ENCODE measurements around the gene GRK3. TPM values are rescaled to one million over a fixed set of nuclear protein-coding genes. Genes with fewer than 3 reads are reported as not detected.
"Not testable (repeated sequence)": the region's sequence is repeated elsewhere in the genome, so short reads cannot be mapped to it uniquely, and the experiment has no call there.

Gene GRK3
- total RNA-seq, 2 donors from 2014 or later: 19.4 to 21.0 TPM

DNA sequence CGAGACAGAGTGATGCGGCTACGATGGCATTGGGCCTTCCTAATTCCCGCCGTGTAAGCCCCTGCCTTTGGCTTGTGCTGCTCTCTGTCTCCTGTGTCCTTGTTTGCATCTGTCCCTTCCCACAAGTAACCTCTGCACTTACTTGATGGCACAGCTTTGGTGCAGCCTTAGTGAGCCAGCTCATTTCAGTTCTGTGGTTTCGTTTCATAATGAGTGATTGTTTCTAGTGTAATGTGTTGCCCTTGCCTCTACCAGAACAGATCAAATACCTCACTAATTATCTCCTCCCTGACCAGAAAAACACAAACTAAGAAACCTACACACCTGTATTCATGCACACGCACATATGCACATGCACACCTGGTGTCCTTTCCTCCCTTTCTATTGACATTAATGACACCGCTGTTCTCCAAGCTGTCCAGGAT, 58.8 kb downstream of the GRK3 start:
- Mint-ChIP-seq H3K27me3 (ENCODE audit: insufficient read depth) (peaks cover 2% of the 10 kb centered on the region), H3K4me1 (peaks cover 6% of the 10 kb centered on the region), H3K27ac (no peak overlapping the region), H3K9me3 (no peaks in the 10 kb centered on the region), H3K4me3 (no peak overlapping the region), H3K36me3 (ENCODE audit: low read depth) (peaks cover 6% of the 10 kb centered on the region)
- Histone ChIP-seq H3K27me3 (ENCODE audit: control insufficient read depth, insufficient read depth, low read length, poor library complexity, severe bottlenecking) (no peaks in the 10 kb centered on the region), H3K27ac (ENCODE audit: low read depth, low read length) (no peak overlapping the region), H3K4me3 (ENCODE audit: low read length) (no peak overlapping the region), H3K9ac (ENCODE audit: extremely low read depth, low read length, poor library complexity, severe bottlenecking) (no peak overlapping the region), H3K4me1 (ENCODE audit: control insufficient read depth, insufficient read depth, low read length) (no peaks in the 10 kb centered on the region), H3K9me3 (ENCODE audit: control insufficient read depth, low read length) (no peaks in the 10 kb centered on the region), H3K36me3 (ENCODE audit: control insufficient read depth, insufficient read depth, low read length) (no peaks in the 10 kb centered on the region)
- TF ChIP-seq CTCF (conservative IDR thresholded peaks at IDR 0.05): no peak
- 95 to 99% methylated on average over 7 of the region's 8 CpGs for WGBS, 2 experiments (ENCODE audit: insufficient coverage in 1 of 2, insufficient read length in 1 of 2)
- DNase-seq: no peak

- WGBS, 2 experiments (ENCODE audit: insufficient coverage in 1 of 2, insufficient read length in 1 of 2): 95% methylated on average over 6 to 7 of the region's 7 CpGs
- Histone ChIP-seq H3K27me3 (ENCODE audit: control insufficient read depth, insufficient read depth, low read length, poor library complexity, severe bottlenecking) (no peaks in the 10 kb centered on the region), H3K4me3 (ENCODE audit: low read length) (no peak overlapping the region), H3K4me1 (ENCODE audit: control insufficient read depth, insufficient read depth, low read length) (no peaks in the 10 kb centered on the region), H3K9me3 (ENCODE audit: control insufficient read depth, low read length) (no peaks in the 10 kb centered on the region), H3K27ac (ENCODE audit: low read depth, low read length) (no peak overlapping the region), H3K36me3 (ENCODE audit: control insufficient read depth, insufficient read depth, low read length) (no peaks in the 10 kb centered on the region), H3K9ac (ENCODE audit: extremely low read depth, low read length, poor library complexity, severe bottlenecking) (no peak overlapping the region)
- no peak for TF ChIP-seq CTCF (conservative IDR thresholded peaks at IDR 0.05)
- H3K9me3 Mint-ChIP-seq: no peaks in the 10 kb centered on the region
- no peak for DNase-seq
- H3K4me1 Mint-ChIP-seq: peaks cover 6% of the 10 kb centered on the region
- no peak overlapping the region for H3K27ac Mint-ChIP-seq
- H3K27me3 Mint-ChIP-seq (ENCODE audit: insufficient read depth): no peaks in the 10 kb centered on the region
- H3K4me3 Mint-ChIP-seq: no peak overlapping the region
- H3K36me3 Mint-ChIP-seq (ENCODE audit: low read depth): peaks cover 6% of the 10 kb centered on the region
Measured at GRCh38 chr22:25623851-25624250, 59.4 kb downstream of the GRK3 start.

DNA sequence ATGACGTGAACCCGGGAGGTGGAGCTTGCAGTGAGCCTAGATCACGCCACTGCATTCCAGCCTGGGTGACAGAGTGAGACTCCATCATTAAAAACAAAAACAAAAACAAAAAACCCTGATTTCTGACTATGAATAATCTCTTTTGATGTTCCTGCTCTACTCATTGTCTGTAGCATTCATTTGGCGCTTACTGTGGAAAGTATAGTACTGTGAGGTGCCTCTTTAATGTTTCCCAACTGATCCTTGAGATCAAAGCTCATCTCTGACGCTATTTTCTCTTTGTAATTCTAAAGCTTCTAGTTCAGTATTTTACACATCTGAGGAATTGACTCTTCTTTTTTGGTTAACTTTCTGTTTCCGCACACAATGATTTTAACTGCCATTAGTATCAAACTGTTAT, 60.0 kb downstream of the GRK3 start:
- no peak overlapping the region for H3K9ac ChIP-seq (ENCODE audit: extremely low read depth, low read length, poor library complexity, severe bottlenecking)
- no peaks in the 10 kb centered on the region for H3K9me3 ChIP-seq (ENCODE audit: control insufficient read depth, low read length)
- Mint-ChIP-seq H3K36me3 (ENCODE audit: low read depth) (peaks cover 6% of the 10 kb centered on the region), H3K27me3 (ENCODE audit: insufficient read depth) (no peaks in the 10 kb centered on the region), H3K4me1 (peaks cover 6% of the 10 kb centered on the region), H3K27ac (no peak overlapping the region), H3K4me3 (no peak overlapping the region), H3K9me3 (no peaks in the 10 kb centered on the region)
- no peak for DNase-seq
- H3K4me1 ChIP-seq (ENCODE audit: control insufficient read depth, insufficient read depth, low read length): no peaks in the 10 kb centered on the region
- WGBS, 2 experiments (ENCODE audit: insufficient coverage in 1 of 2, insufficient read length in 1 of 2): 89 to 94% methylated on average over 4 to 5 of the region's 6 CpGs
- H3K36me3 ChIP-seq (ENCODE audit: control insufficient read depth, insufficient read depth, low read length): no peaks in the 10 kb centered on the region
- no peaks in the 10 kb centered on the region for H3K27me3 ChIP-seq (ENCODE audit: control insufficient read depth, insufficient read depth, low read length, poor library complexity, severe bottlenecking)
- H3K4me3 ChIP-seq (ENCODE audit: low read length): no peak overlapping the region
- TF ChIP-seq CTCF (conservative IDR thresholded peaks at IDR 0.05): no peak
- no peak overlapping the region for H3K27ac ChIP-seq (ENCODE audit: low read depth, low read length)

DNA sequence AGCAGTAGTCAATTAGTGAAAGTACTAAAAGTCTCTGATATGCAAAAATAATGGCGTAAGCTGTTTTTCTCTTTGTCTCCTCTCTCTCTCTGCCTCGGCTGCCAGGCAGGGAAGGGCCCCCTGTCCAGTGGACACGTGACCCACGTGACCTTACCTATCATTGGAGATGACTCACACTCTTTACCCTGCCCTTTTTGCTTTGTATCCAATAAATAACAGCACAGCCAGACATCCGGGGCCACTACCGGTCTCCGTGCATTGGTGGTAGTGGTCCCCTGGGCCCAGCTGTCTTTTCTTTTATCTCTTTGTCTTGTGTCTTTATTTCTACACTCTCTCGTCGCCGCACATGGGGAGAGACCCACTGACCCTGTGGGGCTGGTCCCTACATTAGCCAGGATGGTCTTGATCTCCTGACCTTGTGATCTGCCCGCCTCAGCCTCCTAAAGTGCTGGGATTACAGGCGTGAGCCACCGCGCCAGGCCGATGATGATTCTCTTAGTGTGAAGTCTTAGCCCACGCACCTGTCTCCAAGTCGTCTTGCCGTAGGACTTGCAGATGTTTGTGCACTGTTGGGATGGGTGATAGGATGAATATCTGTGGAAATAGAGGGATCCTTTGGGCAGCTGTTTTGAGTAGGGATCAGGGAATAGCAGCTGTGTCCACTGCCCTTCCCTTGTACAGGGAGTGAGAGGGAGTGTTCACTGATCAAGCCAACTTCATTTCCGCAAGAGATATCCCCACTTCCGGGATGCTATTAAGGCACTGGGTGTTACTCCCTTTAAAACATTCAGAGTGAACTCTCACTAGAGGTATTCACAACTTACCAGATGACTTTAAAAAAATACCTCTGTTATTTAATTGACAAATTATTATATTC, 61.5 kb downstream of the GRK3 start:
- not testable (repeated sequence) for H3K4me1 Mint-ChIP-seq
- 87 to 93% methylated on average over 18 to 20 of the region's 20 CpGs for WGBS, 2 experiments (ENCODE audit: insufficient coverage in 1 of 2, insufficient read length in 1 of 2)

More for the DNA sequence above, 61.5 kb downstream of the GRK3 start:
- not testable (repeated sequence) for H3K27me3 Mint-ChIP-seq (ENCODE audit: insufficient read depth); H3K36me3 ChIP-seq (ENCODE audit: control insufficient read depth, insufficient read depth, low read length); H3K4me1 ChIP-seq (ENCODE audit: control insufficient read depth, insufficient read depth, low read length); H3K9me3 ChIP-seq (ENCODE audit: control insufficient read depth, low read length); H3K9me3 Mint-ChIP-seq; DNase-seq; H3K4me3 ChIP-seq (ENCODE audit: low read length); H3K27ac ChIP-seq (ENCODE audit: low read depth, low read length); H3K9ac ChIP-seq (ENCODE audit: extremely low read depth, low read length, poor library complexity, severe bottlenecking); H3K4me3 Mint-ChIP-seq; H3K27me3 ChIP-seq (ENCODE audit: control insufficient read depth, insufficient read depth, low read length, poor library complexity, severe bottlenecking); H3K27ac Mint-ChIP-seq; H3K36me3 Mint-ChIP-seq (ENCODE audit: low read depth)

Data from endodermal cell (in vitro differentiated cells).